HepG2 (cell line): ENCODE results near the gene NGB. TPM values are rescaled to one million over a fixed set of nuclear protein-coding genes. Genes with fewer than 3 reads are reported as not detected.

ENCODE experiments used
- ADNP ChIP-seq: sonication (generic); formaldehyde crosslinking; IDR thresholded peaks from 2 replicates; pipeline ENCODE4 v1.4.0; 2020; ENCODE audit warnings: missing genetic modification reagents
- ATF3 ChIP-seq: sonication (generic); formaldehyde crosslinking; IDR thresholded peaks from 2 replicates; pipeline ENCODE4 v1.4.0; 2020; ENCODE audit warnings: missing genetic modification reagents
- BATF2 ChIP-seq: sonication (generic); formaldehyde crosslinking; IDR thresholded peaks from 2 replicates; pipeline ENCODE4 v1.8.0; 2022; ENCODE audit warnings: mild to moderate bottlenecking, missing genetic modification reagents, moderate library complexity
- DMTF1 ChIP-seq: sonication (generic); formaldehyde crosslinking; IDR thresholded peaks from 2 replicates; pipeline ENCODE4 v1.4.0; 2020; ENCODE audit warnings: mild to moderate bottlenecking, missing genetic modification reagents
- HOXA7 ChIP-seq: sonication (generic); formaldehyde crosslinking; IDR thresholded peaks from 2 replicates; pipeline ENCODE4 v1.8.1; 2022; ENCODE audit warnings: mild to moderate bottlenecking, missing genetic modification reagents, moderate library complexity
- KDM3A ChIP-seq: IDR thresholded peaks from 2 replicates; pipeline ENCODE4 v1.6.1; 2018; ENCODE audit warnings: low read depth, missing compliant biosample characterization
- MAFG ChIP-seq: sonication (generic); formaldehyde crosslinking; IDR thresholded peaks from 2 replicates; pipeline ENCODE4 v1.5.1; 2020; ENCODE audit warnings: mild to moderate bottlenecking, missing genetic modification reagents
- NFKB2 ChIP-seq: sonication (generic); formaldehyde crosslinking; IDR thresholded peaks from 2 replicates; pipeline ENCODE4 v1.4.0; 2020; ENCODE audit warnings: missing genetic modification reagents, borderline replicate concordance
- PHB2 ChIP-seq: fragments of 450-650 bp; IDR thresholded peaks from 2 replicates; pipeline ENCODE4 v1.6.1; 2018; ENCODE audit not compliant: partially characterized antibody
- RXRB ChIP-seq: IDR thresholded peaks from 2 replicates; pipeline ENCODE4 v1.6.1; 2016; ENCODE audit warnings: borderline replicate concordance, missing genetic modification reagents, missing compliant biosample characterization
- SIN3A ChIP-seq: IDR thresholded peaks from 2 replicates; pipeline ENCODE4 v1.6.1; 2011; ENCODE audit warnings: low read depth, mild to moderate bottlenecking, control low read depth, low read length, borderline replicate concordance
- SKI ChIP-seq: fragments of 450-650 bp; IDR thresholded peaks from one replicate; pipeline ENCODE4 v1.6.1; 2018; ENCODE audit warnings: mild to moderate bottlenecking; ENCODE audit not compliant: partially characterized antibody
- ZHX2 ChIP-seq, 2 experiments: sonication (generic) in 1 of 2; formaldehyde crosslinking in 1 of 2; IDR thresholded peaks; 2 replicates each; pipeline versions ENCODE4 v1.6.1 to v1.9.0; 2014 to 2022; ENCODE audit warnings: antibody characterized with exemption in 1 of 2, borderline replicate concordance in 1 of 2, inconsistent platforms in 1 of 2, low read depth in 1 of 2, missing genetic modification reagents in 1 of 2
- ZNF30 ChIP-seq: sonication (generic); formaldehyde crosslinking; IDR thresholded peaks from 2 replicates; pipeline ENCODE4 v1.5.0; 2020; ENCODE audit warnings: mild to moderate bottlenecking, missing genetic modification reagents
- ZNF512B ChIP-seq: sonication (generic); formaldehyde crosslinking; IDR thresholded peaks from 2 replicates; pipeline ENCODE4 v1.5.1; 2020; ENCODE audit warnings: missing genetic modification reagents, mild to moderate bottlenecking, borderline replicate concordance
- ZNF713 ChIP-seq: sonication (generic); formaldehyde crosslinking; IDR thresholded peaks from 2 replicates; pipeline ENCODE4 v1.4.0; 2020; ENCODE audit warnings: mild to moderate bottlenecking, missing genetic modification reagents
- polyA plus RNA-seq, 8 experiments: library from polyadenylated mRNA; depleted of rRNA in 3 of 8; stranded (reverse) in 7 of 8; unstranded in 1 of 8; fragments of >200 nt; fragmentation: Illumina TruSeq in 4 of 8; extraction: Trizol in 4 of 8; gene quantifications; 2 replicates each; pipeline versions ENCODE4 v1.2.1 to v1.2.3, GENCODE V29; 2011 to 2016; ENCODE audit warnings: low read depth in 4 of 8, missing spikeins in 1 of 8, mixed read lengths in 1 of 8; ENCODE audit not compliant: insufficient read depth in 1 of 8
- total RNA-seq, 5 experiments: library from RNA; depleted of rRNA; stranded (reverse); fragments of >200 nt; fragmentation: Illumina TruSeq; extraction: Trizol; gene quantifications; 2 replicates each; pipeline ENCODE4 v1.2.3, GENCODE V29; 2016; ENCODE audit warnings: low read depth in 1 of 5

NGB gene
- total and polyA plus RNA-seq, 2 of the 13 experiments (the other 11 are each of a cell fraction or from before 2014, with no cell fraction given), result 0.04 TPM; not detected in 1

GRCh38 chr14:77303417-77304156 is 32.6 kb upstream of the NGB start (continued):
- 0 out of 2 replicates have a peak, but pooled peaks have one; percentile 17 for TF ChIP-seq SIN3A
- TF ChIP-seq ZNF713 (CRISPR knock-in tag), result no peak
- TF ChIP-seq SKI, result peak; percentile 61
- TF ChIP-seq HOXA7, result no peak
- TF ChIP-seq BATF2 (CRISPR knock-in tag), result no peak
- no peak for TF ChIP-seq ADNP (CRISPR knock-in tag)
- TF ChIP-seq DMTF1, result no peak
- no peak for TF ChIP-seq MAFG (CRISPR knock-in tag)
- no peak for TF ChIP-seq KDM3A (CRISPR knock-in tag)
- peak; percentile 76; the same call in 1 of the 2 replicates for TF ChIP-seq ATF3 (CRISPR knock-in tag)
- TF ChIP-seq ZNF512B (CRISPR knock-in tag), result no peak
- TF ChIP-seq PHB2, result no peak
- TF ChIP-seq ZNF30, result no peak
- no peak for TF ChIP-seq NFKB2 (CRISPR knock-in tag)
- no peak for TF ChIP-seq ZHX2 (IDR thresholded peaks at IDR 0.05; ENCODE audit: low read depth)
- TF ChIP-seq ZHX2 (CRISPR knock-in tag; IDR thresholded peaks at IDR 0.05; ENCODE audit: borderline replicate concordance), result no peak
- 0 out of 2 replicates have a peak, but pooled peaks have one; percentile 42 for TF ChIP-seq RXRB
